Measurements from ENCODE around the gene FGF14.

GRCh38 chr13:102317593-102317992 lies 84.3 kb downstream of the FGF14 start:
- TF ChIP-seq CTCF (IDR thresholded peaks at IDR 0.05), result no peak
- TF ChIP-seq POLR2A (IDR thresholded peaks at IDR 0.05), result no peak
